Naive thymus-derived CD8-positive, alpha-beta T cell (primary cell): ENCODE data around the gene ERMP1. TPM values are rescaled to one million over a fixed set of nuclear protein-coding genes. Genes with fewer than 3 reads are reported as not detected.

Source experiments
- ATAC-seq, 2 donors: fragments of 150-1000 bp; cut with Tn5 transposase in 1 of 2; sonication (Bioruptor Pico), chemical (Tn5 transposase) in 1 of 2; 1 replicate in 1 of 2; 2 replicates in 1 of 2; pipeline ENCODE4 v1.10.0; 2021; ENCODE audit warnings: mild to moderate bottlenecking in 2 of 2, moderate library complexity in 2 of 2
- POLR2A ChIA-PET: fragments of 350-600 bp; sonication (Branson Sonifier 250); formaldehyde crosslinking; loops from one replicate; lab custom pipeline; 2021; ENCODE audit warnings: antibody characterized with exemption; lab: Charles Lee
- DNase-seq, 10 donors: peaks; one replicate each; pipeline versions ENCODE4 v3.0.0 to v3.0.0-alpha.2; 2020 to 2022
- H3K27ac Mint-ChIP-seq, 10 donors: one replicate each; pipeline ENCODE4 v1.8.0; 2020 to 2022; ENCODE audit warnings: mild to moderate bottlenecking in 10 of 10, mixed read lengths in 10 of 10, moderate library complexity in 4 of 10, inconsistent platforms in 1 of 10
- H3K27me3 Mint-ChIP-seq, 5 donors: one replicate each; pipeline ENCODE4 v1.8.0; 2021 to 2022; ENCODE audit warnings: mixed read lengths in 5 of 5
- H3K36me3 Mint-ChIP-seq, 3 donors: one replicate each; pipeline ENCODE4 v1.8.0; 2020 to 2022; ENCODE audit warnings: mixed read lengths in 3 of 3, mild to moderate bottlenecking in 2 of 3, inconsistent platforms in 1 of 3
- H3K4me1 Mint-ChIP-seq, 4 donors: one replicate each; pipeline ENCODE4 v1.8.0; 2021 to 2022; ENCODE audit warnings: mixed read lengths in 4 of 4
- H3K4me3 Mint-ChIP-seq, 10 donors: one replicate each; pipeline ENCODE4 v1.8.0; 2020 to 2022; ENCODE audit warnings: mild to moderate bottlenecking in 10 of 10, mixed read lengths in 10 of 10, moderate library complexity in 6 of 10, inconsistent platforms in 1 of 10
- H3K9me3 Mint-ChIP-seq, 9 donors: one replicate each; pipeline ENCODE4 v1.8.0; 2020 to 2022; ENCODE audit warnings: mixed read lengths in 9 of 9, mild to moderate bottlenecking in 3 of 9, inconsistent platforms in 1 of 9, moderate library complexity in 1 of 9
- polyA plus RNA-seq, 3 donors: library from polyadenylated mRNA; unstranded; fragments of 300-500 nt; fragmentation: Illumina TruSeq; gene quantifications; one replicate each; pipeline ENCODE4 v1.2.3, GENCODE V29; 2021
- total RNA-seq, 8 experiments: library from RNA in 2 of 8; stranded (reverse) in 2 of 8; gene quantifications; one replicate each; pipeline ENCODE4 v1.2.3 and lab custom pipeline; 2021 to 2026

Gene ERMP1
- total and polyA plus RNA-seq, 5 experiments from 2014 or later, result 7.0 to 16.8 (median 11.8) TPM

- Mint-ChIP-seq H3K4me1 (peaks cover 0 to 14% (median 10%) of the 10 kb centered on the region in 4 donors), H3K9me3 (no peaks in the 10 kb centered on the region), H3K4me3 (no peak overlapping the region), H3K27me3 (no peaks in the 10 kb centered on the region), H3K36me3 (peaks cover 10 to 89% (median 62%) of the 10 kb centered on the region in 3 donors), H3K27ac (peak overlapping the region in 4 of 10 donors; percentile 11 to 68 (median 52))
- POLR2A ChIA-PET, result interaction anchor here (0.9 kb wide), 1 partner anchor 134 kb away, joined by 4 read pairs; the partner anchor contains the start of gene RIC1
- ATAC-seq (no peak), DNase-seq (no peak)
These were observed 70.5 kb downstream of the ERMP1 start for GRCh38 chr9:5762421-5762820.

- H3K27ac Mint-ChIP-seq, result peak overlapping the region in 7 of 10 donors; percentile 5 to 80 (median 47)
- no peaks in the 10 kb centered on the region for H3K27me3 Mint-ChIP-seq
- DNase-seq (no peak), ATAC-seq (no peak)
- H3K4me1 Mint-ChIP-seq, result peaks cover 0 to 14% (median 10%) of the 10 kb centered on the region in 4 donors
- H3K9me3 Mint-ChIP-seq, result no peaks in the 10 kb centered on the region
- H3K36me3 Mint-ChIP-seq, result peaks cover 16 to 88% (median 55%) of the 10 kb centered on the region in 3 donors
- POLR2A ChIA-PET, result no interaction called here
- no peak overlapping the region for H3K4me3 Mint-ChIP-seq
These were observed 72.6 kb downstream of the ERMP1 start for GRCh38 chr9:5760338-5760737.

GRCh38 chr9:5756633-5757032 is 76.3 kb downstream of the ERMP1 start:
- no peak overlapping the region for H3K4me3 Mint-ChIP-seq
- POLR2A ChIA-PET, result no interaction called here
- peaks cover 0 to 7% (median under 1%) of the 10 kb centered on the region in 4 donors for H3K4me1 Mint-ChIP-seq
- ATAC-seq (no peak), DNase-seq (no peak)
- peaks cover 9 to 69% (median 36%) of the 10 kb centered on the region in 3 donors for H3K36me3 Mint-ChIP-seq
- no peaks in the 10 kb centered on the region for H3K9me3 Mint-ChIP-seq
- H3K27me3 Mint-ChIP-seq, result no peaks in the 10 kb centered on the region
- H3K27ac Mint-ChIP-seq, result no peak overlapping the region

- POLR2A ChIA-PET, result no interaction called here
- peaks cover 15 to 60% (median 29%) of the 10 kb centered on the region in 3 donors for H3K36me3 Mint-ChIP-seq
These were observed 82.3 kb downstream of the ERMP1 start for GRCh38 chr9:5750569-5750968.

GRCh38 chr9:5749306-5749705 is 83.6 kb downstream of the ERMP1 start:
- Mint-ChIP-seq H3K36me3 (peaks cover 15 to 66% (median 41%) of the 10 kb centered on the region in 3 donors), H3K9me3 (no peaks in the 10 kb centered on the region), H3K27ac (peak overlapping the region in 4 of 10 donors; percentile 16 to 64 (median 45)), H3K4me1 (peaks cover 2 to 11% (median 7%) of the 10 kb centered on the region in 4 donors), H3K27me3 (no peaks in the 10 kb centered on the region), H3K4me3 (no peak overlapping the region)
- ATAC-seq (no peak), DNase-seq (no peak)
- POLR2A ChIA-PET, result interaction anchor here (0.6 kb wide), 1 partner anchor 19 kb away, joined by 6 read pairs; no protein-coding TSS in a partner anchor

More at GRCh38 chr9:5750569-5750968, 82.3 kb downstream of the ERMP1 start:
- Mint-ChIP-seq H3K27me3 (no peaks in the 10 kb centered on the region), H3K9me3 (no peaks in the 10 kb centered on the region), H3K4me3 (no peak overlapping the region), H3K27ac (peak overlapping the region in 1 of 10 donors; percentile 3), H3K4me1 (peaks cover 2 to 11% (median 7%) of the 10 kb centered on the region in 4 donors)
- DNase-seq, result no peak
- ATAC-seq, result no peak

GRCh38 chr9:5748438-5748837 is 84.5 kb downstream of the ERMP1 start:
- Mint-ChIP-seq H3K27ac (peak overlapping the region in 4 of 10 donors; percentile 22 to 48 (median 42)), H3K36me3 (peaks cover 15 to 70% (median 46%) of the 10 kb centered on the region in 3 donors), H3K27me3 (no peaks in the 10 kb centered on the region), H3K9me3 (no peaks in the 10 kb centered on the region), H3K4me1 (peaks cover 2 to 11% (median 7%) of the 10 kb centered on the region in 4 donors), H3K4me3 (no peak overlapping the region)
- no peak for ATAC-seq
- POLR2A ChIA-PET, result no interaction called here
- DNase-seq, result no peak

- Mint-ChIP-seq H3K27ac (no peak overlapping the region), H3K36me3 (peaks cover 10 to 83% (median 54%) of the 10 kb centered on the region in 3 donors), H3K9me3 (no peaks in the 10 kb centered on the region), H3K27me3 (no peaks in the 10 kb centered on the region), H3K4me1 (peaks cover 0 to 2% (median under 1%) of the 10 kb centered on the region in 4 donors), H3K4me3 (no peak overlapping the region)
- DNase-seq (no peak), ATAC-seq (no peak)
- POLR2A ChIA-PET, result no interaction called here
These were observed 89.8 kb downstream of the ERMP1 start for GRCh38 chr9:5743109-5743508.

- DNase-seq, result no peak
- Mint-ChIP-seq H3K27me3 (no peaks in the 10 kb centered on the region), H3K27ac (no peak overlapping the region), H3K4me3 (no peak overlapping the region), H3K36me3 (peaks cover 0 to 66% (median 40%) of the 10 kb centered on the region in 3 donors), H3K9me3 (no peaks in the 10 kb centered on the region), H3K4me1 (peaks cover 0 to 1% (median 0%) of the 10 kb centered on the region in 4 donors)
- ATAC-seq, result no peak
- POLR2A ChIA-PET, result no interaction called here
These were observed 96.2 kb downstream of the ERMP1 start for GRCh38 chr9:5736563-5737346.

- Mint-ChIP-seq H3K36me3 (peaks cover 0 to 62% (median 31%) of the 10 kb centered on the region in 3 donors), H3K27ac (no peak overlapping the region), H3K9me3 (no peaks in the 10 kb centered on the region), H3K4me3 (no peak overlapping the region), H3K27me3 (no peaks in the 10 kb centered on the region), H3K4me1 (peaks cover 0 to 1% (median 0%) of the 10 kb centered on the region in 4 donors)
- ATAC-seq (no peak), DNase-seq (no peak)
- POLR2A ChIA-PET, result no interaction called here
These were observed 97.8 kb downstream of the ERMP1 start for GRCh38 chr9:5735072-5735471.

Other genes starting within 250 kb of the ERMP1 start
- 10 to 100 TPM; 30.1 to 30.6 TPM for gene RIC1, start 204.0 kb downstream of the ERMP1 start, total RNA-seq
- 1 to 10 TPM; 5.4 to 8.3 (median 6.2) TPM for gene RIC1, start 204.0 kb downstream of the ERMP1 start, polyA plus RNA-seq
- not detected for gene MLANA, start 57.8 kb upstream of the ERMP1 start, total RNA-seq
- under 1 TPM in 2 of 3 donors, not detected in 1; 0.06 TPM for gene MLANA, start 57.8 kb upstream of the ERMP1 start, polyA plus RNA-seq
- 10 to 100 TPM; 36.5 to 37.3 TPM for gene RANBP6, start 182.5 kb upstream of the ERMP1 start, total RNA-seq
- gene RANBP6, start 182.5 kb upstream of the ERMP1 start, polyA plus RNA-seq, result 10 to 100 TPM; 21.0 to 24.9 (median 21.7) TPM